ENCODE measurements around the gene BLNK. TPM values are rescaled to one million over a fixed set of nuclear protein-coding genes. Genes with fewer than 3 reads are reported as not detected.
"Not testable (repeated sequence)": the region's sequence is repeated elsewhere in the genome, so short reads cannot be mapped to it uniquely, and the experiment has no call there.

Gene BLNK
- 27.4 TPM for polyA plus RNA-seq
- long read RNA-seq, donor 1, partial matches to known transcripts: 0 of 3 reads
- long read RNA-seq, donor 1, other reads (novel, unspliced or antisense): 0 of 3 reads
- long read RNA-seq, donor 2, partial matches to known transcripts: 9 of 16 reads
- long read RNA-seq, donor 2, other reads (novel, unspliced or antisense): 0 of 16 reads
- long read RNA-seq, donor 3: 0 reads
- long read RNA-seq, donor 4: 0 reads
- long read RNA-seq, donor 5: 0 reads
- long read RNA-seq, donor 6, partial matches to known transcripts: 0 of 3 reads
- long read RNA-seq, donor 6, other reads (novel, unspliced or antisense): 0 of 3 reads
- long read RNA-seq, donor 7, partial matches to known transcripts: 0 of 2 reads
- long read RNA-seq, donor 7, other reads (novel, unspliced or antisense): 0 of 2 reads
- long read RNA-seq, donor 8, partial matches to known transcripts: 12 of 18 reads
- long read RNA-seq, donor 8, other reads (novel, unspliced or antisense): 0 of 18 reads
- long read RNA-seq, donor 9, partial matches to known transcripts: 0 of 2 reads
- long read RNA-seq, donor 9, other reads (novel, unspliced or antisense): 0 of 2 reads
- long read RNA-seq, donor 10, partial matches to known transcripts: 0 of 3 reads
- long read RNA-seq, donor 10, other reads (novel, unspliced or antisense): 0 of 3 reads
- long read RNA-seq, donor 11, partial matches to known transcripts: 0 of 2 reads
- long read RNA-seq, donor 11, other reads (novel, unspliced or antisense): 0 of 2 reads

- Histone ChIP-seq H3K27ac (ENCODE audit: low read length) (peak within 1 kb of the TSS; percentile 95), H3K36me3 (ENCODE audit: control insufficient read depth, insufficient read depth, low read length) (peaks cover 6% of the 10 kb centered on the region), H3K27me3 (ENCODE audit: control insufficient read depth, insufficient read depth, low read length) (no peaks in the 10 kb centered on the region), H3K4me3 (ENCODE audit: low read length) (peak within 1 kb of the TSS; percentile 60), H3K9me3 (ENCODE audit: control insufficient read depth, low read depth, low read length) (peaks cover 3% of the 10 kb centered on the region), H3K4me1 (ENCODE audit: control insufficient read depth, insufficient read depth, low read length) (peaks cover 53% of the 10 kb centered on the region)
- DNase-seq: peak; percentile 69 to 88
- no CpG with 5 or more reads among the region's 6 CpGs for WGBS (ENCODE audit: insufficient coverage, low lambda C conversion rate)
Measured at GRCh38 chr10:96271016-96271815, at the start of gene BLNK. TSS of gene BLNK (minus strand) at chr10:96271569. CDS start at chr10:96271398, 171 bp downstream.

- Histone ChIP-seq H3K4me3 (ENCODE audit: low read length) (no peak overlapping the region), H3K9me3 (ENCODE audit: control insufficient read depth, low read depth, low read length) (no peaks in the 10 kb centered on the region), H3K27me3 (ENCODE audit: control insufficient read depth, insufficient read depth, low read length) (no peaks in the 10 kb centered on the region), H3K27ac (ENCODE audit: low read length) (no peak overlapping the region), H3K36me3 (ENCODE audit: control insufficient read depth, insufficient read depth, low read length) (no peaks in the 10 kb centered on the region), H3K4me1 (ENCODE audit: control insufficient read depth, insufficient read depth, low read length) (peaks cover 3% of the 10 kb centered on the region)
- DNase-seq: no peak
- no CpG with 5 or more reads among the region's 3 CpGs for WGBS (ENCODE audit: insufficient coverage, low lambda C conversion rate)
Measured at GRCh38 chr10:96319754-96320474, 48.5 kb upstream of the BLNK start.

- Histone ChIP-seq H3K9me3 (ENCODE audit: control insufficient read depth, low read depth, low read length) (no peaks in the 10 kb centered on the region), H3K27me3 (ENCODE audit: control insufficient read depth, insufficient read depth, low read length) (no peaks in the 10 kb centered on the region), H3K4me1 (ENCODE audit: control insufficient read depth, insufficient read depth, low read length) (no peaks in the 10 kb centered on the region), H3K36me3 (ENCODE audit: control insufficient read depth, insufficient read depth, low read length) (no peaks in the 10 kb centered on the region), H3K27ac (ENCODE audit: low read length) (no peak overlapping the region), H3K4me3 (ENCODE audit: low read length) (no peak overlapping the region)
- whole genome bisulfite sequencing (ENCODE audit: insufficient coverage, low lambda C conversion rate): 100% methylated on average over 1 of the region's 4 CpGs
- no peak for DNase-seq
Measured at GRCh38 chr10:96317067-96317833, 45.9 kb upstream of the BLNK start.

GRCh38 chr10:96313344-96313743 lies 42.0 kb upstream of the BLNK start:
- Histone ChIP-seq H3K4me1 (ENCODE audit: control insufficient read depth, insufficient read depth, low read length) (no peaks in the 10 kb centered on the region), H3K27ac (ENCODE audit: low read length) (no peak overlapping the region), H3K27me3 (ENCODE audit: control insufficient read depth, insufficient read depth, low read length) (no peaks in the 10 kb centered on the region), H3K36me3 (ENCODE audit: control insufficient read depth, insufficient read depth, low read length) (no peaks in the 10 kb centered on the region), H3K9me3 (ENCODE audit: control insufficient read depth, low read depth, low read length) (no peaks in the 10 kb centered on the region), H3K4me3 (ENCODE audit: low read length) (no peak overlapping the region)
- WGBS (ENCODE audit: insufficient coverage, low lambda C conversion rate): no CpG with 5 or more reads among the region's 2 CpGs
- no peak for DNase-seq

- no peaks in the 10 kb centered on the region for H3K36me3 ChIP-seq (ENCODE audit: control insufficient read depth, insufficient read depth, low read length)
- H3K4me3 ChIP-seq (ENCODE audit: low read length): no peak overlapping the region
- no peak overlapping the region for H3K27ac ChIP-seq (ENCODE audit: low read length)
- no peak for DNase-seq
- no peaks in the 10 kb centered on the region for H3K9me3 ChIP-seq (ENCODE audit: control insufficient read depth, low read depth, low read length)
- H3K27me3 ChIP-seq (ENCODE audit: control insufficient read depth, insufficient read depth, low read length): no peaks in the 10 kb centered on the region
- 80% methylated on average over 1 of the region's 3 CpGs for WGBS (ENCODE audit: insufficient coverage, low lambda C conversion rate)
- H3K4me1 ChIP-seq (ENCODE audit: control insufficient read depth, insufficient read depth, low read length): no peaks in the 10 kb centered on the region
Measured at GRCh38 chr10:96311180-96311715, 39.9 kb upstream of the BLNK start.

- H3K4me1 ChIP-seq (ENCODE audit: control insufficient read depth, insufficient read depth, low read length): no peaks in the 10 kb centered on the region
- H3K9me3 ChIP-seq (ENCODE audit: control insufficient read depth, low read depth, low read length): no peaks in the 10 kb centered on the region
- no peaks in the 10 kb centered on the region for H3K36me3 ChIP-seq (ENCODE audit: control insufficient read depth, insufficient read depth, low read length)
- no CpG with 5 or more reads among the region's 1 CpG for WGBS (ENCODE audit: insufficient coverage, low lambda C conversion rate)
- no peak overlapping the region for H3K27ac ChIP-seq (ENCODE audit: low read length)
- H3K4me3 ChIP-seq (ENCODE audit: low read length): no peak overlapping the region
- no peaks in the 10 kb centered on the region for H3K27me3 ChIP-seq (ENCODE audit: control insufficient read depth, insufficient read depth, low read length)
- no peak for DNase-seq
Measured at GRCh38 chr10:96310321-96310669, 38.9 kb upstream of the BLNK start.

- Histone ChIP-seq H3K4me1 (ENCODE audit: control insufficient read depth, insufficient read depth, low read length) (no peaks in the 10 kb centered on the region), H3K9me3 (ENCODE audit: control insufficient read depth, low read depth, low read length) (no peaks in the 10 kb centered on the region), H3K36me3 (ENCODE audit: control insufficient read depth, insufficient read depth, low read length) (no peaks in the 10 kb centered on the region), H3K27ac (ENCODE audit: low read length) (no peak overlapping the region), H3K4me3 (ENCODE audit: low read length) (no peak overlapping the region), H3K27me3 (ENCODE audit: control insufficient read depth, insufficient read depth, low read length) (no peaks in the 10 kb centered on the region)
- no peak for DNase-seq
- WGBS (ENCODE audit: insufficient coverage, low lambda C conversion rate): 70% methylated on average over 2 of the region's 3 CpGs
Measured at GRCh38 chr10:96309628-96310320, 38.4 kb upstream of the BLNK start.

- no CpG with 5 or more reads among the region's 4 CpGs for WGBS (ENCODE audit: insufficient coverage, low lambda C conversion rate)
Measured at GRCh38 chr10:96308854-96309253, 37.5 kb upstream of the BLNK start.

GRCh38 chr10:96306516-96306915 lies 35.1 kb upstream of the BLNK start:
- no peaks in the 10 kb centered on the region for H3K27me3 ChIP-seq (ENCODE audit: control insufficient read depth, insufficient read depth, low read length)
- no peak overlapping the region for H3K27ac ChIP-seq (ENCODE audit: low read length)
- WGBS (ENCODE audit: insufficient coverage, low lambda C conversion rate): 100% methylated on average over 1 of the region's 8 CpGs
- H3K36me3 ChIP-seq (ENCODE audit: control insufficient read depth, insufficient read depth, low read length): no peaks in the 10 kb centered on the region
- no peaks in the 10 kb centered on the region for H3K9me3 ChIP-seq (ENCODE audit: control insufficient read depth, low read depth, low read length)
- no peak for DNase-seq
- H3K4me3 ChIP-seq (ENCODE audit: low read length): no peak overlapping the region
- H3K4me1 ChIP-seq (ENCODE audit: control insufficient read depth, insufficient read depth, low read length): no peaks in the 10 kb centered on the region

More at GRCh38 chr10:96308854-96309253, 37.5 kb upstream of the BLNK start:
- H3K36me3 ChIP-seq (ENCODE audit: control insufficient read depth, insufficient read depth, low read length); H3K27ac ChIP-seq (ENCODE audit: low read length); H3K4me3 ChIP-seq (ENCODE audit: low read length); H3K4me1 ChIP-seq (ENCODE audit: control insufficient read depth, insufficient read depth, low read length); H3K27me3 ChIP-seq (ENCODE audit: control insufficient read depth, insufficient read depth, low read length); H3K9me3 ChIP-seq (ENCODE audit: control insufficient read depth, low read depth, low read length); DNase-seq: not testable (repeated sequence)

Data from large intestine (tissue), 12 donors.